RWPE1 (cell line): Measurements from ENCODE around the gene SUGCT.

Experiments used
- CTCF ChIA-PET: fragments of 350-600 bp; sonication (Branson Sonifier 250); formaldehyde crosslinking; extraction: SDS; loops from one replicate; lab custom pipeline; 2021; lab: Yijun Ruan, JAX
- POLR2A ChIA-PET: fragments of 400-600 bp; formaldehyde crosslinking; extraction: SDS; loops from one replicate; lab custom pipeline; 2020; ENCODE audit warnings: antibody characterized with exemption; ENCODE audit not compliant: low non-redundant PET; lab: Yijun Ruan, JAX
- DNase-seq: peaks from one replicate; pipeline ENCODE4 v3.0.0; 2012; ENCODE audit warnings: low spot score
- H3K27ac ChIP-seq: fragments of 450-650 bp; 2 replicates; pipeline ENCODE4 v1.5.1; 2017
- CTCF ChIP-seq: fragments of 450-650 bp; conservative IDR thresholded peaks from 2 replicates; pipeline ENCODE4 v1.5.1; 2017; ENCODE audit warnings: low read depth, mild to moderate bottlenecking

SUGCT gene

GRCh38 chr7:40784176-40784575 is 649.4 kb downstream of the SUGCT start:
- DNase-seq = no peak
- no peak for TF ChIP-seq CTCF
- ChIA-PET CTCF (interaction anchor here (0.7 kb wide), 1 partner anchor 9 kb away, joined by 3 read pairs; no protein-coding TSS in a partner anchor), POLR2A (no interaction called here)
- no peak overlapping the region for H3K27ac ChIP-seq

GRCh38 chr7:40786909-40787308 is 652.1 kb downstream of the SUGCT start:
- CTCF ChIA-PET = interaction anchor here (0.6 kb wide), 1 partner anchor 772 kb away, joined by 4 read pairs; no protein-coding TSS in a partner anchor

DNA sequence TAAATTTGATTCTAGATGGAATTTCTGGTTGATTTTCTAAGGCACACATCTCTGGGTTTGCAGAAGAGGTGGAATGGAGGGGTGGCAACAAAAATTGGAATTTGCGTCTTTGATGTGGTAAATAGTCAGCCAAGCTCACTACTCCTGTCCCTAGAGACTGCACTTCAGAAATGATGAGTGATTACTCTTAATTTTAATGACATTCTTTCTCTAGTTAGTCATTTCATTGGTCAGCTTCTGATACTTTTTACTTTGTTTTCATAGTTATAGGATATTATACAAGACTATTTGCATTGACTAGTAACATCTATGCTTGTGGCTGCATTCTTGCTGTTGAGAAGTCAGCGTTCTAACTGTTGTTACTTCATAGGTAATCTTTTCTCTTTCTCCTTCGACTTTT is 658.3 kb downstream of the SUGCT start:
- no peak for DNase-seq
- CTCF ChIA-PET = interaction anchor here (0.6 to 0.7 kb wide), 2 partner anchors 20 to 210 kb away, joined by 3 read pairs; no protein-coding TSS in a partner anchor
- no peak for TF ChIP-seq CTCF
- POLR2A ChIA-PET = no interaction called here
- no peak overlapping the region for H3K27ac ChIP-seq

More at GRCh38 chr7:40786909-40787308, 652.1 kb downstream of the SUGCT start:
- no peak overlapping the region for H3K27ac ChIP-seq
- no peak for DNase-seq
- TF ChIP-seq CTCF = no peak
- POLR2A ChIA-PET = no interaction called here

DNA sequence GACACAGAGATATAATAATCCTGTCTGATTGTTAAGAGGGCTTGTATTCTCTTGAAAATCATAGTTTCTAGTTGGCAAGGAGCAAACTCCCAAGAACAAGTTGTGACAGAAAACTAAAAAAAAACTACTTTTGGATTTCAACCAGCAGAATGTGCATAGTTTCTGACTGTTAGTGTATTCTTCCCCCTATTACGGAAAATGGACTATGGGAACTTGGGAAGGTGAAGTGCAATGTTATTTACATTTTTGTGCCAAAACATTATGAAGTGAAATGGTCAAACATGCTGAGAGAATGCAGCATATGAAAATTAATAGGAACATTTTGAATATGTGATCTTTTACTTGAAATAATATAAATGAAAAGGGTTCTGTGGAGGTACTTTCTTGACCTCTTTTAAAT is 660.8 kb downstream of the SUGCT start:
- no peak for TF ChIP-seq CTCF
- ChIA-PET POLR2A (no interaction called here), CTCF (interaction anchor here (0.6 kb wide), 1 partner anchor 496 kb away, joined by 3 read pairs; no protein-coding TSS in a partner anchor)
- H3K27ac ChIP-seq = no peak overlapping the region
- no peak for DNase-seq

GRCh38 chr7:40796723-40797122 is 661.9 kb downstream of the SUGCT start:
- no peak overlapping the region for H3K27ac ChIP-seq
- CTCF ChIA-PET = no interaction called here
- no peak for TF ChIP-seq CTCF
- POLR2A ChIA-PET = no interaction called here
- DNase-seq = no peak

DNA sequence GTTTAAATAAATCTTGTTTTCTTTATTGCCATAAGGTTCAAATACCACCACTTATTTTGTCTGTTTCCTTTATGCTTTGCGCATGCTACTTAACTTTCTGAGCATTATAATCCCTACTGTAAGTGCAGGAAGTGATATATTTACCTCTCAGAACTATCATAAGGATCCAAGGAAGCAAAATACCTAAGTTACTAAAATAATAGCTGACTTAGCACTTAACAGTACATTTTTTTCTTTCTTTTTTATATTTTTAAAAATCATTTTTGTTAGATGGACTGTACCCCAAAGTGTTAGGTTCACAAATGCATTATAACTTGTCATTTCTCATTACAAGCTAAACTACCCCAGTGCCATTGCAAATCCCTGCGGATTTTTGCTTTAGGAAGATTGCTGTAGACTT is 663.8 kb downstream of the SUGCT start:
- no peak overlapping the region for H3K27ac ChIP-seq
- CTCF ChIA-PET = no interaction called here
- POLR2A ChIA-PET = no interaction called here
- TF ChIP-seq CTCF = no peak
- DNase-seq = no peak
